HFF-Myc (cell line): ENCODE results near the gene USP17L18.
"Not testable (repeated sequence)": the region's sequence is repeated elsewhere in the genome, so short reads cannot be mapped to it uniquely, and the experiment has no call there.

Experiments
- DNase-seq: peaks from one replicate; pipeline ENCODE4 v3.0.0-alpha.2; 2011; ENCODE audit warnings: low read depth; ENCODE audit errors: extremely low read depth
- H3K4me3 ChIP-seq: replicated peaks from 2 replicates; pipeline ENCODE4 v1.5.1; 2011; ENCODE audit warnings: low read depth, mild to moderate bottlenecking, control low read depth, low read length

USP17L18 gene, protein sequence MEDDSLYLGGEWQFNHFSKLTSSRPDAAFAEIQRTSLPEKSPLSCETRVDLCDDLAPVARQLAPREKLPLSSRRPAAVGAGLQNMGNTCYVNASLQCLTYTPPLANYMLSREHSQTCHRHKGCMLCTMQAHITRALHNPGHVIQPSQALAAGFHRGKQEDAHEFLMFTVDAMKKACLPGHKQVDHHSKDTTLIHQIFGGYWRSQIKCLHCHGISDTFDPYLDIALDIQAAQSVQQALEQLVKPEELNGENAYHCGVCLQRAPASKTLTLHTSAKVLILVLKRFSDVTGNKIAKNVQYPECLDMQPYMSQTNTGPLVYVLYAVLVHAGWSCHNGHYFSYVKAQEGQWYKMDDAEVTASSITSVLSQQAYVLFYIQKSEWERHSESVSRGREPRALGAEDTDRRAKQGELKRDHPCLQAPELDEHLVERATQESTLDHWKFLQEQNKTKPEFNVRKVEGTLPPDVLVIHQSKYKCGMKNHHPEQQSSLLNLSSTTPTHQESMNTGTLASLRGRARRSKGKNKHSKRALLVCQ

DNA sequence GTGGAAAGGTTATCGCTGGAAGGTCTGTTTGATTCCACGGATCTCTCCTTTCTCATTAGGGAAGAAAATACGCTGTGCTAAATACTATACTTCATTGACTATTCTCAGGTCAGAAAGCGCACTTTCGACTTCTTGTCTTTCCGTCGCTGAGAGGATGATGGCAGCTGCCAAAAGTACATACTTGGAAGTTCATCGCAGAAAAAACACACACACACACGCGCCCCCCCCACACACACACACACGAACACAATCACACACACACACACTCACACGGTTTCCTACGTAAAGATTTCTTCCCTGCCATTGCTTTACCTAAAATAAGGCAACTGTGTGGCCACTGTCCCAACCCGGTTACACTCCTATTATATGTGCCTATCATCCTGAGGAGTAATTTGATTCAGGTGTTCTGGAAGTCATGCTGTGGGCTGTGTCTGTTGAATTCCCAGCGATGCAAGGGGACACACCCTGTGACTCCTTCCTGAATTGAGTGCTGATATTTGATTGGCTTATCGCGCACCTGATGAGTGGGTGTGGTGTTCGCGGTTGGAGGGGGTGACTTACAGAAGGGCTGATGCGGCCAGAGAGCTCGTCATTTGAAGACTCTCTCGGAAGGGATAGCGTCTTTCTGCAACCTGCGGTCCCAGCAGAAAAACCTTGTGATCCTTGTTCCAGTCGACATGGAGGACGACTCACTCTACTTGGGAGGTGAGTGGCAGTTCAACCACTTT lies at the start of gene USP17L18:
Gene USP17L18, plus strand, starts transcription at position 678 of the 728 bp plus-strand sequence. Its CDS starts 0 bp downstream, at position 678.
- not testable (repeated sequence) for DNase-seq, H3K4me3 ChIP-seq

DNA sequence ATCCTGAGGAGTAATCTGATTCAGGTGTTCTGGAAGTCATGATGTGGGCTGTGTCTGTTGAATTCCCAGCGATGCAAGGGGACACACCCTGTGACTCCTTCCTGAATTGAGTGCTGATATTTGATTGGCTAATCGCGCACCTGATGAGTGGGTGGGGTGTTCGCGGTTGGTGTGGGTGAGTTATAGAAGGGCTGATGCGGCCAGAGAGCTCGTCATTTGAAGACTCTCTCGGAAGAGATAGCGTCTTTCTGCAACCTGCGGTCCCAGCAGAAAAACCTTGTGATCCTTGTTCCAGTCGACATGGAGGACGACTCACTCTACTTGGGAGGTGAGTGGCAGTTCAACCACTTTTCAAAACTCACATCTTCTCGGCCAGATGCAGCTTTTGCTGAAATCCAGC lies 38.1 kb upstream of the USP17L18 start, which contains the start of gene USP17L10:
Gene USP17L10, plus strand, starts transcription at position 301 of the 400 bp plus-strand sequence. Its CDS starts 0 bp downstream, at position 301.
- not testable (repeated sequence) for DNase-seq

DNA sequence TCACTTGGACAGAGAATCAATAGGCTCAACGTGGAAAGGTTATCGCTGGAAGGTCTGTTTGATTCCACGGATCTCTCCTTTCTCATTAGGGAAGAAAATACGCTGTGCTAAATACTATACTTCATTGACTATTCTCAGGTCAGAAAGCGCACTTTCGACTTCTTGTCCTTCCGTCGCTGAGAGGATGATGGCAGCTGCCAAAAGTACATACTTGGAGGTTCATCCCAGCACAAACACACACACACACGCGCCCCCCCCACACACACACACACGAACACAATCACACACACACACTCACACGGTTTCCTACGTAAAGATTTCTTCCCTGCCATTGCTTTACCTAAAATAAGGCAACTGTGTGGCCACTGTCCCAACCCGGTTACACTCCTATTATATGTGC lies 33.7 kb upstream of the USP17L18 start:
- H3K4me3 ChIP-seq, DNase-seq: not testable (repeated sequence)

More for the DNA sequence above, 38.1 kb upstream of the USP17L18 start, which contains the start of gene USP17L10:
- not testable (repeated sequence) for H3K4me3 ChIP-seq

DNA sequence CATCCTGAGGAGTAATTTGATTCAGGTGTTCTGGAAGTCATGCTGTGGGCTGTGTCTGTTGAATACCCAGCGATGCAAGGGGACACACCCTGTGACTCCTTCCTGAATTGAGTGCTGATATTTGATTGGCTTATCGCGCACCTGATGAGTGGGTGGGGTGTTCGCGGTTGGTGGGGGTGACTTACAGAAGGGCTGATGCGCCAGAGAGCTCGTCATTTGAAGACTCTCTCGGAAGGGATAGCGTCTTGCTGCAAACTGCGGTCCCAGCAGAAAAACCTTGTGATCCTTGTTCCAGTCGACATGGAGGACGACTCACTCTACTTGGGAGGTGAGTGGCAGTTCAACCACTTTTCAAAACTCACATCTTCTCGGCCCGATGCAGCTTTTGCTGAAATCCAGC lies 33.3 kb upstream of the USP17L18 start, which contains the start of gene USP17L11:
Gene USP17L11, plus strand, starts transcription at position 301 of the 400 bp plus-strand sequence. Its CDS starts 0 bp downstream, at position 301.
- H3K4me3 ChIP-seq, DNase-seq: not testable (repeated sequence)

DNA sequence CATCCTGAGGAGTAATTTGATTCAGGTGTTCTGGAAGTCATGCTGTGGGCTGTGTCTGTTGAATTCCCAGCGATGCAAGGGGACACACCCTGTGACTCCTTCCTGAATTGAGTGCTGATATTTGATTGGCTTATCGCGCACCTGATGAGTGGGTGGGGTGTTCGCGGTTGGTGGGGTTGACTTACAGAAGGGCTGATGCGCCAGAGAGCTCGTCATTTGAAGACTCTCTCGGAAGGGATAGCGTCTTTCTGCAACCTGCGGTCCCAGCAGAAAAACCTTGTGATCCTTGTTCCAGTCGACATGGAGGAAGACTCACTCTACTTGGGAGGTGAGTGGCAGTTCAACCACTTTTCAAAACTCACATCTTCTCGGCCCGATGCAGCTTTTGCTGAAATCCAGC lies 28.6 kb upstream of the USP17L18 start, which contains the start of gene USP17L12:
Gene USP17L12, plus strand, starts transcription at position 301 of the 400 bp plus-strand sequence. Its CDS starts 0 bp downstream, at position 301.
- DNase-seq, H3K4me3 ChIP-seq: not testable (repeated sequence)

DNA sequence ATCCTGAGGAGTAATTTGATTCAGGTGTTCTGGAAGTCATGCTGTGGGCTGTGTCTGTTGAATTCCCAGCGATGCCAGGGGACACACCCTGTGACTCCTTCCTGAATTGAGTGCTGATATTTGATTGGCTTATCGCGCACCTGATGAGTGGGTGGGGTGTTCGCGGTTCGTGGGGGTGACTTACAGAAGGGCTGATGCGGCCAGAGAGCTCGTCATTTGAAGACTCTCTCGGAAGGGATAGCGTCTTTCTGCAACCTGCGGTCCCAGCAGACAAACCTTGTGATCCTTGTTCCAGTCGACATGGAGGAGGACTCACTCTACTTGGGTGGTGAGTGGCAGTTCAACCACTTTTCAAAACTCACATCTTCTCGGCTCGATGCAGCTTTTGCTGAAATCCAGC lies 23.8 kb upstream of the USP17L18 start, which contains the start of gene USP17L13:
Gene USP17L13, plus strand, starts transcription at position 301 of the 400 bp plus-strand sequence. Its CDS starts 0 bp downstream, at position 301.
- DNase-seq, result not testable (repeated sequence)

DNA sequence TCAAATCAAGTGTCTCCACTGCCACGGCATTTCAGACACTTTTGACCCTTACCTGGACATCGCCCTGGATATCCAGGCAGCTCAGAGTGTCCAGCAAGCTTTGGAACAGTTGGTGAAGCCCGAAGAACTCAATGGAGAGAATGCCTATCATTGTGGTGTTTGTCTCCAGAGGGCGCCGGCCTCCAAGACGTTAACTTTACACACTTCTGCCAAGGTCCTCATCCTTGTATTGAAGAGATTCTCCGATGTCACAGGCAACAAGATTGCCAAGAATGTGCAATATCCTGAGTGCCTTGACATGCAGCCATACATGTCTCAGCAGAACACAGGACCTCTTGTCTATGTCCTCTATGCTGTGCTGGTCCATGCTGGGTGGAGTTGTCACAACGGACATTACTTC lies 18.2 kb upstream of the USP17L18 start:
- H3K4me3 ChIP-seq, DNase-seq: not testable (repeated sequence)

More for the DNA sequence above, 23.8 kb upstream of the USP17L18 start, which contains the start of gene USP17L13:
- not testable (repeated sequence) for H3K4me3 ChIP-seq

DNA sequence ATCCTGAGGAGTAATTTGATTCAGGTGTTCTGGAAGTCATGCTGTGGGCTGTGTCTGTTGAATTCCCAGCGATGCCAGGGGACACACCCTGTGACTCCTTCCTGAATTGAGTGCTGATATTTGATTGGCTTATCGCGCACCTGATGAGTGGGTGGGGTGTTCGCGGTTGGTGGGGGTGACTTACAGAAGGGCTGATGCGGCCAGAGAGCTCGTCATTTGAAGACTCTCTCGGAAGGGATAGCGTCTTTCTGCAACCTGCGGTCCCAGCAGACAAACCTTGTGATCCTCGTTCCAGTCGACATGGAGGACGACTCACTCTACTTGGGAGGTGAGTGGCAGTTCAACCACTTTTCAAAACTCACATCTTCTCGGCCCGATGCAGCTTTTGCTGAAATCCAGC lies 14.3 kb upstream of the USP17L18 start, which contains the start of gene USP17L15:
Gene USP17L15, plus strand, starts transcription at position 301 of the 400 bp plus-strand sequence. Its CDS starts 0 bp downstream, at position 301.
- DNase-seq, H3K4me3 ChIP-seq: not testable (repeated sequence)

DNA sequence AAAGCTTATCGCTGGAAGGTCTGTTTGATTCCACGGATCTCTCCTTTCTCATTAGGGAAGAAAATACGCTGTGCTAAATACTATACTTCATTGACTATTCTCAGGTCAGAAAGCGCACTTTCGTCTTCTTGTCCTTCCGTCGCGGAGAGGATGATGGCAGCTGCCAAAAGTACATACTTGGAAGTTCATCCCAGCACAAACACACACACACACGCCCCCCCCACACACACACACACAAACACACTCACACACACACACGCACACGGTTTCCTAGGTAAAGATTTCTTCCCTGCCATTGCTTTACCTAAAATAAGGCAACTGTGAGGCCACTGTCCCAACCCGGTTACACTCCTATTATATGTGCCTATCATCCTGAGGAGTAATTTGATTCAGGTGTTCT lies 10.0 kb upstream of the USP17L18 start:
- H3K4me3 ChIP-seq, DNase-seq: not testable (repeated sequence)

DNA sequence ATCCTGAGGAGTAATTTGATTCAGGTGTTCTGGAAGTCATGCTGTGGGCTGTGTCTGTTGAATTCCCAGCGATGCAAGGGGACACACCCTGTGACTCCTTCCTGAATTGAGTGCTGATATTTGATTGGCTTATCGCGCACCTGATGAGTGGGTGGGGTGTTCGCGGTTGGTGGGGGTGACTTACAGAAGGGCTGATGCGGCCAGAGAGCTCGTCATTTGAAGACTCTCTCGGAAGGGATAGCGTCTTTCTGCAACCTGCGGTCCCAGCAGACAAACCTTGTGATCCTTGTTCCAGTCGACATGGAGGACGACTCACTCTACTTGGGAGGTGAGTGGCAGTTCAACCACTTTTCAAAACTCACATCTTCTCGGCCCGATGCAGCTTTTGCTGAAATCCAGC lies 4.9 kb upstream of the USP17L18 start, which contains the start of gene USP17L17:
Gene USP17L17, plus strand, starts transcription at position 301 of the 400 bp plus-strand sequence. Its CDS starts 0 bp downstream, at position 301.
- DNase-seq, H3K4me3 ChIP-seq: not testable (repeated sequence)

DNA sequence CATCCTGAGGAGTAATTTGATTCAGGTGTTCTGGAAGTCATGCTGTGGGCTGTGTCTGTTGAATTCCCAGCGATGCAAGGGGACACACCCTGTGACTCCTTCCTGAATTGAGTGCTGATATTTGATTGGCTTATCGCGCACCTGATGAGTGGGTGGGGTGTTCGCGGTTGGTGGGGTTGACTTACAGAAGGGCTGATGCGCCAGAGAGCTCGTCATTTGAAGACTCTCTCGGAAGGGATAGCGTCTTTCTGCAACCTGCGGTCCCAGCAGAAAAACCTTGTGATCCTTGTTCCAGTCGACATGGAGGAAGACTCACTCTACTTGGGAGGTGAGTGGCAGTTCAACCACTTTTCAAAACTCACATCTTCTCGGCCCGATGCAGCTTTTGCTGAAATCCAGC lies 4.6 kb downstream of the USP17L18 start, which contains the start of gene USP17L19:
Gene USP17L19, plus strand, starts transcription at position 301 of the 400 bp plus-strand sequence. Its CDS starts 0 bp downstream, at position 301.
- not testable (repeated sequence) for DNase-seq, H3K4me3 ChIP-seq

DNA sequence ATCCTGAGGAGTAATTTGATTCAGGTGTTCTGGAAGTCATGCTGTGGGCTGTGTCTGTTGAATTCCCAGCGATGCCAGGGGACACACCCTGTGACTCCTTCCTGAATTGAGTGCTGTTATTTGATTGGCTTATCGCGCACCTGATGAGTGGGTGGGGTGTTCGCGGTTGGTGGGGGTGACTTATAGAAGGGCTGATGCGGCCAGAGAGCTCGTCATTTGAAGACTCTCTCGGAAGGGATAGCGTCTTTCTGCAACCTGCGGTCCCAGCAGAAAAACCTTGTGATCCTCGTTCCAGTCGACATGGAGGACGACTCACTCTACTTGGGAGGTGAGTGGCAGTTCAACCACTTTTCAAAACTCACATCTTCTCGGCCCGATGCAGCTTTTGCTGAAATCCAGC lies 9.4 kb downstream of the USP17L18 start, which contains the start of gene USP17L20:
Gene USP17L20, plus strand, starts transcription at position 301 of the 400 bp plus-strand sequence. Its CDS starts 0 bp downstream, at position 301.
- not testable (repeated sequence) for H3K4me3 ChIP-seq, DNase-seq

DNA sequence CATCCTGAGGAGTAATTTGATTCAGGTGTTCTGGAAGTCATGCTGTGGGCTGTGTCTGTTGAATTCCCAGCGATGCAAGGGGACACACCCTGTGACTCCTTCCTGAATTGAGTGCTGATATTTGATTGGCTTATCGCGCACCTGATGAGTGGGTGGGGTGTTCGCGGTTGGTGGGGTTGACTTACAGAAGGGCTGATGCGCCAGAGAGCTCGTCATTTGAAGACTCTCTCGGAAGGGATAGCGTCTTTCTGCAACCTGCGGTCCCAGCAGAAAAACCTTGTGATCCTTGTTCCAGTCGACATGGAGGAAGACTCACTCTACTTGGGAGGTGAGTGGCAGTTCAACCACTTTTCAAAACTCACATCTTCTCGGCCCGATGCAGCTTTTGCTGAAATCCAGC lies 14.1 kb downstream of the USP17L18 start, which contains the start of gene USP17L21:
Gene USP17L21, plus strand, starts transcription at position 301 of the 400 bp plus-strand sequence. Its CDS starts 0 bp downstream, at position 301.
- H3K4me3 ChIP-seq, DNase-seq: not testable (repeated sequence)

DNA sequence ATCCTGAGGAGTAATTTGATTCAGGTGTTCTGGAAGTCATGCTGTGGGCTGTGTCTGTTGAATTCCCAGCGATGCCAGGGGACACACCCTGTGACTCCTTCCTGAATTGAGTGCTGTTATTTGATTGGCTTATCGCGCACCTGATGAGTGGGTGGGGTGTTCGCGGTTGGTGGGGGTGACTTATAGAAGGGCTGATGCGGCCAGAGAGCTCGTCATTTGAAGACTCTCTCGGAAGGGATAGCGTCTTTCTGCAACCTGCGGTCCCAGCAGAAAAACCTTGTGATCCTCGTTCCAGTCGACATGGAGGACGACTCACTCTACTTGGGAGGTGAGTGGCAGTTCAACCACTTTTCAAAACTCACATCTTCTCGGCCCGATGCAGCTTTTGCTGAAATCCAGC lies 18.9 kb downstream of the USP17L18 start, which contains the start of gene USP17L22:
Gene USP17L22, plus strand, starts transcription at position 301 of the 400 bp plus-strand sequence. Its CDS starts 0 bp downstream, at position 301.
- DNase-seq, H3K4me3 ChIP-seq: not testable (repeated sequence)

DNA sequence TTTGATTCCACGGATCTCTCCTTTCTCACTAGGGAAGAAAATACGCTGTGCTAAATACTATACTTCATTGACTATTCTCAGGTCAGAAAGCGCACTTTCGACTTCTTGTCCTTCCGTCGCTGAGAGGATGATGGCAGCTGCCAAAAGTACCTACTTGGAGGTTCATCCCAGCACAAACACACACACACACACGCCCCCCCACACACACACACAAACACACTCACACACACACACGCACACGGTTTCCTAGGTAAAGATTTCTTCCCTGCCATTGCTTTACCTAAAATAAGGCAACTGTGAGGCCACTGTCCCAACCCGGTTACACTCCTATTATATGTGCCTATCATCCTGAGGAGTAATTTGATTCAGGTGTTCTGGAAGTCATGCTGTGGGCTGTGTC lies 23.3 kb downstream of the USP17L18 start:
- not testable (repeated sequence) for H3K4me3 ChIP-seq, DNase-seq
